Fibroblast of lung (primary cell): ENCODE results near the gene CMTR1. TPM values are rescaled to one million over a fixed set of nuclear protein-coding genes. Genes with fewer than 3 reads are reported as not detected.

ENCODE experiments used
- DNase-seq, 2 donors: peaks; one replicate each; pipeline versions ENCODE4 v3.0.0 to v3.0.0-alpha.2; 2010; ENCODE audit warnings: low read depth in 2 of 2
- H2AFZ ChIP-seq: 2 replicates; pipeline ENCODE4 v1.5.1; 2012; ENCODE audit warnings: low read length, control low read depth, inconsistent platforms
- H3K27ac ChIP-seq: 2 replicates; pipeline ENCODE4 v1.5.1; 2011; ENCODE audit warnings: low read length, control low read depth; ENCODE audit not compliant: insufficient read depth
- H3K27me3 ChIP-seq: 2 replicates; pipeline ENCODE4 v1.5.1; 2011; ENCODE audit warnings: mild to moderate bottlenecking, low read length; ENCODE audit not compliant: control insufficient read depth, insufficient read depth
- H3K36me3 ChIP-seq: 2 replicates; pipeline ENCODE4 v1.5.1; 2011; ENCODE audit warnings: low read length; ENCODE audit not compliant: control insufficient read depth, insufficient read depth
- H3K4me1 ChIP-seq: 2 replicates; pipeline ENCODE4 v1.5.1; 2011; ENCODE audit warnings: low read length; ENCODE audit not compliant: control insufficient read depth, insufficient read depth; ENCODE audit errors: extremely low read depth
- H3K4me2 ChIP-seq: 2 replicates; pipeline ENCODE4 v1.5.1; 2011; ENCODE audit warnings: low read length, control low read depth; ENCODE audit not compliant: insufficient read depth; ENCODE audit errors: extremely low read depth
- H3K4me3 ChIP-seq, 4 experiments: fragments of 200-600 bp in 1 of 4; sonication (generic) in 1 of 4; replicated peaks in 1 of 4; 2 replicates each; pipeline ENCODE4 v1.5.1; 2011 to 2016; ENCODE audit warnings: low read length in 4 of 4, low read depth in 3 of 4, mild to moderate bottlenecking in 3 of 4, control low read depth in 2 of 4, inconsistent platforms in 1 of 4, mixed read lengths in 1 of 4; ENCODE audit not compliant: insufficient read depth in 1 of 4; ENCODE audit errors: control extremely low read depth in 1 of 4
- H3K79me2 ChIP-seq: 2 replicates; pipeline ENCODE4 v1.5.1; 2012; ENCODE audit warnings: mild to moderate bottlenecking, low read length, inconsistent platforms; ENCODE audit not compliant: control insufficient read depth, insufficient read depth
- H3K9ac ChIP-seq: 2 replicates; pipeline ENCODE4 v1.5.1; 2011; ENCODE audit warnings: mild to moderate bottlenecking, low read length, control low read depth; ENCODE audit not compliant: insufficient read depth
- H3K9me3 ChIP-seq: 2 replicates; pipeline ENCODE4 v1.5.1; 2012; ENCODE audit warnings: low read depth, low read length; ENCODE audit not compliant: control insufficient read depth, insufficient read depth
- H4K20me1 ChIP-seq: 2 replicates; pipeline ENCODE4 v1.5.1; 2011; ENCODE audit warnings: low read length; ENCODE audit not compliant: control insufficient read depth, insufficient read depth; ENCODE audit errors: extremely low read depth
- EZH2 ChIP-seq: IDR thresholded peaks from 2 replicates; pipeline ENCODE4 v1.5.1; 2012; ENCODE audit warnings: low read length, control low read depth, mild to moderate bottlenecking; ENCODE audit errors: missing control alignments
- polyA plus RNA-seq, 2 donors: library from polyadenylated mRNA; depleted of rRNA in 1 of 2; stranded (reverse) in 1 of 2; unstranded in 1 of 2; fragments of >200 nt; gene quantifications; 2 replicates each; pipeline ENCODE4 v1.2.1, GENCODE V29; 2011 to 2012; ENCODE audit warnings: missing spikeins in 1 of 2
- total RNA-seq: library from RNA; depleted of rRNA; stranded (reverse); fragments of >200 nt; gene quantifications from 2 replicates; pipeline ENCODE4 v1.2.1, GENCODE V29; 2014
- TF ChIP-seq, protein P1 (sequence below), 2 donors: IDR thresholded peaks in 1 of 2; conservative IDR thresholded peaks in 1 of 2; 1 replicate in 1 of 2; 2 replicates in 1 of 2; pipeline ENCODE4 v1.5.1; 2011 to 2012; ENCODE audit warnings: low read length in 2 of 2, control low read depth in 1 of 2, inconsistent platforms in 1 of 2, low read depth in 1 of 2, mild to moderate bottlenecking in 1 of 2

The CMTR1 gene
- total and polyA plus RNA-seq, 2 donors (not counting 1 experiment from before 2014, with no cell fraction given), result 27.0 to 44.8 TPM

DNA sequence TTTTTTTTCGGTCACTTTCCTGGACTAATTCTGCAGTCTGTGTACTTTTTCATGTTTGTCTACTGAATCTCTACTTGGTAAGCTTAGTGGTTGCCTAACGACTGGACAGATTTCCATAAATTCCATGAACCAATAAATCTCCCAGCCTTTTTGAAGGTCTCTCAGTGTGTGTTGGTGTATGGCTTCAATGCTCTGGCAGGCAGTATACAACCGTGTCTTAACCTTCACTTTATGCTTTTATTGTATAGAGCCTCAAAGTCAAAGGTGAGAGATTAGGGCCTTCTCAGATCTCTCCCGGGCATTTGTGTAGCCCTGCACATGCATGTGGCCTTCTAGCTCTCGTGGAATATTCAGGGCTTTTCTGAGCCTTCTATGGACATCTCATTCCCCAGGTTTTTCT lies 14.3 kb upstream of the CMTR1 start:
- TF ChIP-seq, protein P1, sequence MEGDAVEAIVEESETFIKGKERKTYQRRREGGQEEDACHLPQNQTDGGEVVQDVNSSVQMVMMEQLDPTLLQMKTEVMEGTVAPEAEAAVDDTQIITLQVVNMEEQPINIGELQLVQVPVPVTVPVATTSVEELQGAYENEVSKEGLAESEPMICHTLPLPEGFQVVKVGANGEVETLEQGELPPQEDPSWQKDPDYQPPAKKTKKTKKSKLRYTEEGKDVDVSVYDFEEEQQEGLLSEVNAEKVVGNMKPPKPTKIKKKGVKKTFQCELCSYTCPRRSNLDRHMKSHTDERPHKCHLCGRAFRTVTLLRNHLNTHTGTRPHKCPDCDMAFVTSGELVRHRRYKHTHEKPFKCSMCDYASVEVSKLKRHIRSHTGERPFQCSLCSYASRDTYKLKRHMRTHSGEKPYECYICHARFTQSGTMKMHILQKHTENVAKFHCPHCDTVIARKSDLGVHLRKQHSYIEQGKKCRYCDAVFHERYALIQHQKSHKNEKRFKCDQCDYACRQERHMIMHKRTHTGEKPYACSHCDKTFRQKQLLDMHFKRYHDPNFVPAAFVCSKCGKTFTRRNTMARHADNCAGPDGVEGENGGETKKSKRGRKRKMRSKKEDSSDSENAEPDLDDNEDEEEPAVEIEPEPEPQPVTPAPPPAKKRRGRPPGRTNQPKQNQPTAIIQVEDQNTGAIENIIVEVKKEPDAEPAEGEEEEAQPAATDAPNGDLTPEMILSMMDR (conservative IDR thresholded peaks at IDR 0.05 in 1 of 2, IDR thresholded peaks at IDR 0.05 in 1 of 2; ENCODE audit: low read depth in 1 of 2, low read length in 2 of 2), result no peak
- TF ChIP-seq EZH2, result no peak
- H3K36me3 ChIP-seq, result no peaks in the 10 kb centered on the region
- no peak overlapping the region for H3K27ac ChIP-seq
- no peaks in the 10 kb centered on the region for H3K4me1 ChIP-seq
- H3K4me2 ChIP-seq, result no peak overlapping the region
- no peaks in the 10 kb centered on the region for H3K27me3 ChIP-seq
- DNase-seq, result no peak
- H3K9ac ChIP-seq, result no peak overlapping the region
- no peaks in the 10 kb centered on the region for H3K79me2 ChIP-seq
- no peak overlapping the region for H3K4me3 ChIP-seq
- no peaks in the 10 kb centered on the region for H3K9me3 ChIP-seq
- no peaks in the 10 kb centered on the region for H4K20me1 ChIP-seq
- H2AFZ ChIP-seq, result no peak overlapping the region

GRCh38 chr6:37426058-37426944 lies 6.7 kb upstream of the CMTR1 start:
- no peak overlapping the region for H3K27ac ChIP-seq
- H3K27me3 ChIP-seq, result peaks cover 3% of the 10 kb centered on the region
- DNase-seq, result no peak
- H2AFZ ChIP-seq, result no peak overlapping the region
- H3K4me2 ChIP-seq, result no peak overlapping the region
- no peak overlapping the region for H3K4me3 ChIP-seq
- H3K9me3 ChIP-seq, result no peaks in the 10 kb centered on the region
- H3K79me2 ChIP-seq, result no peaks in the 10 kb centered on the region
- no peaks in the 10 kb centered on the region for H3K36me3 ChIP-seq
- TF ChIP-seq EZH2, result no peak
- TF ChIP-seq, protein P1 (conservative IDR thresholded peaks at IDR 0.05 in 1 of 2, IDR thresholded peaks at IDR 0.05 in 1 of 2; ENCODE audit: low read depth in 1 of 2, low read length in 2 of 2), result no peak
- no peaks in the 10 kb centered on the region for H3K4me1 ChIP-seq
- no peaks in the 10 kb centered on the region for H4K20me1 ChIP-seq
- H3K9ac ChIP-seq, result no peak overlapping the region

DNA sequence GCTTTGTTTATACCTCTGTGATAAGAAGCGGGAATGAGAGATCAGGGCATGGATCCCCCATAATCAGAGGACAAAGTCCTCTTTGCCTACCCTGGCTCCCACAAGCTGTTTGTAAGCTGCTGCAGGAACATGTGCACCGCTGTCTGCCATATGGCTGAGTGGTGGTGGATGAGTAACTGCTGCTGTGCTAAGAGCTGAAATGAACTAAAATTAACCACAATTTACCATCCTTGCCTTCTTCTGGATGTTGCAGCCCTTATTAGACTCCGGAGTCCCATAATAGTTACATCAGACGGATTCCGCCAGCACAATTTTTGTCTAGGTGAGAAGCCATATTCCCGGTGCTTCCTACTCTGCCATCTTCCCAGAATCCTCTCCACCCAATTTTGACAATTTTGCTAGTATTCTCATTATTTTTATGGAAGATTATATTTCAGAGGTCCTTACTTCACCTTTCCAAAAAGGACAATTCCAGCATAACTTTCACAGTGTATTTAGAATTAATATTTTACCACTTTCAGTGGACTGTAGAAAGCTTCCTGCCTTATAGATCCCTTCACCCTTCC lies 6.0 kb upstream of the CMTR1 start:
- H3K9me3 ChIP-seq, result no peaks in the 10 kb centered on the region
- H3K4me3 ChIP-seq, result no peak overlapping the region
- H4K20me1 ChIP-seq, result no peaks in the 10 kb centered on the region
- H3K4me1 ChIP-seq, result no peaks in the 10 kb centered on the region
- H3K27ac ChIP-seq, result no peak overlapping the region
- H2AFZ ChIP-seq, result no peak overlapping the region
- peaks cover 3% of the 10 kb centered on the region for H3K27me3 ChIP-seq
- peak in 1 of 2 donors; percentile 28 for DNase-seq
- TF ChIP-seq, protein P1 (conservative IDR thresholded peaks at IDR 0.05 in 1 of 2, IDR thresholded peaks at IDR 0.05 in 1 of 2; ENCODE audit: low read depth in 1 of 2, low read length in 2 of 2), result no peak
- TF ChIP-seq EZH2, result no peak
- H3K36me3 ChIP-seq, result no peaks in the 10 kb centered on the region
- no peak overlapping the region for H3K9ac ChIP-seq
- H3K79me2 ChIP-seq, result no peaks in the 10 kb centered on the region
- H3K4me2 ChIP-seq, result no peak overlapping the region
